PC-9 (cell line): ENCODE data around the gene ORC5. TPM values are rescaled to one million over a fixed set of nuclear protein-coding genes. Genes with fewer than 3 reads are reported as not detected.

Experiments
- BruUV-seq: library from RNA; stranded (reverse); fragments of 400-500 nt; replicated peaks from 2 replicates; lab custom pipeline; 2021; lab: Mats Ljungman, UMichigan
- CTCF ChIA-PET: fragments of 300-600 bp; sonication (Branson Sonifier 250); formaldehyde crosslinking; loops from one replicate; lab custom pipeline; 2022; ENCODE audit warnings: antibody characterized with exemption; lab: Charles Lee
- POLR2A ChIA-PET: fragments of 300-600 bp; sonication (Branson Sonifier 250); formaldehyde crosslinking; loops from one replicate; lab custom pipeline; 2022; ENCODE audit warnings: antibody characterized with exemption; ENCODE audit not compliant: unreplicated experiment; lab: Charles Lee
- DNase-seq, 2 experiments: peaks; one replicate each; pipeline versions ENCODE4 v3.0.0 to v3.0.0-alpha.2; 2015 to 2022; ENCODE audit warnings: mixed read lengths in 1 of 2
- H2AFZ ChIP-seq: fragments of 200-600 bp; sonication (generic); 2 replicates; pipeline ENCODE4 v1.8.1; 2017; ENCODE audit warnings: antibody characterized with exemption
- H3F3A ChIP-seq: fragments of 200-600 bp; sonication (generic); 2 replicates; pipeline ENCODE4 v1.8.1; 2017; ENCODE audit warnings: antibody characterized with exemption, mild to moderate bottlenecking, low read depth; ENCODE audit not compliant: insufficient read depth
- H3K27ac ChIP-seq: fragments of 200-600 bp; sonication (generic); 2 replicates; pipeline ENCODE4 v1.6.1; 2016; ENCODE audit warnings: mixed run types
- H3K27me3 ChIP-seq: fragments of 200-600 bp; sonication (generic); 2 replicates; pipeline ENCODE4 v1.6.1; 2016; ENCODE audit warnings: low read depth, mixed run types; ENCODE audit not compliant: insufficient read depth
- H3K36me3 ChIP-seq: fragments of 200-600 bp; sonication (generic); 2 replicates; pipeline ENCODE4 v1.6.1; 2016; ENCODE audit warnings: low read depth, mixed run types
- H3K4me1 ChIP-seq: fragments of 200-600 bp; sonication (generic); replicated peaks from 2 replicates; pipeline ENCODE4 v1.6.1; 2016; ENCODE audit warnings: mixed run types; ENCODE audit not compliant: insufficient read depth
- H3K4me2 ChIP-seq: fragments of 200-600 bp; sonication (generic); 2 replicates; pipeline ENCODE4 v1.6.1; 2017; ENCODE audit warnings: mixed run types
- H3K4me3 ChIP-seq: fragments of 200-600 bp; sonication (generic); 2 replicates; pipeline ENCODE4 v1.6.1; 2016; ENCODE audit warnings: mixed run types
- H3K79me2 ChIP-seq: fragments of 200-600 bp; sonication (generic); 2 replicates; pipeline ENCODE4 v1.6.1; 2017; ENCODE audit warnings: low read depth, mixed run types
- H3K9me2 ChIP-seq: fragments of 200-600 bp; sonication (generic); 2 replicates; pipeline ENCODE4 v1.8.1; 2017; ENCODE audit warnings: mild to moderate bottlenecking; ENCODE audit not compliant: insufficient read depth
- H3K9me3 ChIP-seq: fragments of 200-600 bp; sonication (generic); 2 replicates; pipeline ENCODE4 v1.8.1; 2016; ENCODE audit warnings: low read depth; ENCODE audit not compliant: insufficient read depth
- H4K20me1 ChIP-seq: fragments of 200-600 bp; sonication (generic); 2 replicates; pipeline ENCODE4 v1.8.1; 2017; ENCODE audit not compliant: insufficient read depth
- CTCF ChIP-seq: fragments of 200-600 bp; sonication (generic); conservative IDR thresholded peaks from 2 replicates; pipeline ENCODE4 v1.6.1; 2017; ENCODE audit warnings: mixed run types, antibody characterized with exemption, mild to moderate bottlenecking, moderate library complexity
- EZH2 ChIP-seq: fragments of 200-600 bp; sonication (generic); IDR thresholded peaks from 2 replicates; pipeline ENCODE4 v1.8.0; 2017; ENCODE audit warnings: antibody characterized with exemption, low read depth
- intact Hi-C: fragments of 100-400 bp; cut with micrococcal nuclease; formaldehyde crosslinking; loops from one replicate; pipeline ENCODE4 v1.10.0; 2022; ENCODE audit not compliant: unreplicated experiment
- total RNA-seq: library from RNA; stranded (reverse); gene quantifications from 2 replicates; pipeline ENCODE4 v1.2.3, GENCODE V29; 2021

The ORC5 gene
- total RNA-seq, 1 experiment from 2014 or later, result 22.9 TPM

GRCh38 chr7:104135760-104136558 is 71.9 kb downstream of the ORC5 start:
- H3K4me2 ChIP-seq, result no peak overlapping the region
- BruUV-seq, result no TSS peak
- no peaks in the 10 kb centered on the region for H3K27me3 ChIP-seq
- ChIA-PET CTCF (interaction anchor here (0.6 kb wide), 1 partner anchor 42 kb away, joined by 3 read pairs; no protein-coding TSS in a partner anchor), POLR2A (interaction anchor here (0.6 kb wide), 1 partner anchor 463 kb away, joined by 4 read pairs; no protein-coding TSS in a partner anchor)
- H3F3A ChIP-seq, result no peaks in the 10 kb centered on the region
- intact Hi-C loops, result no loop called here
- no peaks in the 10 kb centered on the region for H3K4me1 ChIP-seq
- H3K27ac ChIP-seq, result no peak overlapping the region
- H3K9me2 ChIP-seq, result no peaks in the 10 kb centered on the region
- H2AFZ ChIP-seq, result no peak overlapping the region
- H4K20me1 ChIP-seq, result 0 out of 2 replicates have a peak, but pooled peaks cover 4% of the 10 kb centered on the region
- peaks cover 7% of the 10 kb centered on the region; the same call in 1 of the 2 replicates for H3K36me3 ChIP-seq
- DNase-seq, result no peak
- TF ChIP-seq EZH2, result no peak
- TF ChIP-seq CTCF, result no peak
- no peaks in the 10 kb centered on the region for H3K9me3 ChIP-seq
- H3K4me3 ChIP-seq, result no peak overlapping the region
- no peaks in the 10 kb centered on the region for H3K79me2 ChIP-seq

- Histone ChIP-seq H3K79me2 (no peaks in the 10 kb centered on the region), H3K27ac (no peak overlapping the region), H3K4me3 (no peak overlapping the region), H3K27me3 (no peaks in the 10 kb centered on the region), H3K36me3 (no peaks in the 10 kb centered on the region; the same call in 1 of the 2 replicates), H2AFZ (no peak overlapping the region), H3K4me1 (no peaks in the 10 kb centered on the region), H3K9me3 (no peaks in the 10 kb centered on the region), H3K4me2 (no peak overlapping the region), H4K20me1 (0 out of 2 replicates have a peak, but pooled peaks cover 4% of the 10 kb centered on the region), H3F3A (no peaks in the 10 kb centered on the region), H3K9me2 (no peaks in the 10 kb centered on the region)
- CTCF ChIA-PET, result no interaction called here
- no TSS peak for BruUV-seq
- no peak for DNase-seq
- intact Hi-C loops, result no loop called here
- POLR2A ChIA-PET, result no interaction called here
- TF ChIP-seq CTCF, result no peak
- no peak for TF ChIP-seq EZH2
These were observed 74.6 kb downstream of the ORC5 start for GRCh38 chr7:104133238-104133637.

GRCh38 chr7:104130726-104131125 is 77.1 kb downstream of the ORC5 start:
- no peaks in the 10 kb centered on the region; the same call in 1 of the 2 replicates for H3K36me3 ChIP-seq

More at GRCh38 chr7:104130726-104131125, 77.1 kb downstream of the ORC5 start:
- TF ChIP-seq CTCF (no peak), EZH2 (no peak)
- DNase-seq, result no peak
- Histone ChIP-seq H3K27ac (no peak overlapping the region), H2AFZ (no peak overlapping the region), H3K27me3 (no peaks in the 10 kb centered on the region), H4K20me1 (0 out of 2 replicates have a peak, but pooled peaks cover 4% of the 10 kb centered on the region), H3K79me2 (no peaks in the 10 kb centered on the region), H3K4me2 (no peak overlapping the region), H3K9me3 (no peaks in the 10 kb centered on the region), H3F3A (no peaks in the 10 kb centered on the region), H3K9me2 (no peaks in the 10 kb centered on the region), H3K4me3 (no peak overlapping the region), H3K4me1 (no peaks in the 10 kb centered on the region)
- CTCF ChIA-PET, result no interaction called here
- POLR2A ChIA-PET, result no interaction called here
- intact Hi-C loops, result no loop called here
- BruUV-seq, result no TSS peak
